Activated CD4-positive, CD25-positive, alpha-beta regulatory T cell treated with anti-CD3 and anti-CD28 coated beads, Interleukin-2, amount 50 U/mL, for 72 hours (primary cell): Measurements from ENCODE around the gene FRAS1.
"Not testable (repeated sequence)": the region's sequence is repeated elsewhere in the genome, so short reads cannot be mapped to it uniquely, and the experiment has no call there.

Experiments
- DNase-seq: peaks from one replicate; pipeline ENCODE4 v3.0.0; 2021

The FRAS1 gene

DNA sequence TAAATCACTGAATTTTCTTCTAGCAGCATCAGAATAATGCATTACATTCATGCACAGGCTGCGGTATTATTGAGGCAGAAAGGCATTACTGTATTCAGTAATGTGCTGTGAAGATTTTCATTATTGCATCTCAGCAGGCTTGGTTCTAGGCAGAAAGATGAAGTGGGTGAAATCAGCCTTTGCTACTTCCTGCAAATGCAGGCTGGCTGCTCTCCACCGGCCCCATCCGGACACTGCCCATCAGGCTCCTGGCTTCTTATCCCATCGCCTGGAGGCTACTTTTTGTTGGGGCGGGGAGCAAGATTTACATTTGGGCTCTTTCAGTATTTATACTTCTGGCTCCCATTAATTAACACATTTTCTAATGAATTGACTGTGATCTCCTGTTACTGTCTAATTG lies 117.8 kb downstream of the FRAS1 start:
- DNase-seq, result no peak

DNA sequence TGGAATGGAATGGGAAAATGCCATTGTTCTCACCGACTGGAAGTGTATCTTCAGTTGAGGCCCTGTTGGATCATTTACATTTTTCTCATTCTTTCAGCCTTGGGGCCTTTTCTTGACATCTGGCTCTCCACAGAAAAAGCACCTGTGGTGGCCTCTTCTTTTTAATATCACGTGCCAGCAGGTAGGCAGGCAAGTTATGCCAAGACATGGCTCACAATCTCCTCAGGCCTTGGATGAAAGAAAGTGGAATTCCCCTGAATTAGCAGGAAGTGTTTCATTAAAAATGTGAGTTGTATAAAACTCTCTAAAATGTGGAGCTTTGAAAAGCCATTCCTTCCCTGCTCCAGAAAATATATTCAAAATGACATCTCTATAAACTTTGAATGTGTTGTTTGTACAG lies 122.1 kb downstream of the FRAS1 start:
- no peak for DNase-seq

DNA sequence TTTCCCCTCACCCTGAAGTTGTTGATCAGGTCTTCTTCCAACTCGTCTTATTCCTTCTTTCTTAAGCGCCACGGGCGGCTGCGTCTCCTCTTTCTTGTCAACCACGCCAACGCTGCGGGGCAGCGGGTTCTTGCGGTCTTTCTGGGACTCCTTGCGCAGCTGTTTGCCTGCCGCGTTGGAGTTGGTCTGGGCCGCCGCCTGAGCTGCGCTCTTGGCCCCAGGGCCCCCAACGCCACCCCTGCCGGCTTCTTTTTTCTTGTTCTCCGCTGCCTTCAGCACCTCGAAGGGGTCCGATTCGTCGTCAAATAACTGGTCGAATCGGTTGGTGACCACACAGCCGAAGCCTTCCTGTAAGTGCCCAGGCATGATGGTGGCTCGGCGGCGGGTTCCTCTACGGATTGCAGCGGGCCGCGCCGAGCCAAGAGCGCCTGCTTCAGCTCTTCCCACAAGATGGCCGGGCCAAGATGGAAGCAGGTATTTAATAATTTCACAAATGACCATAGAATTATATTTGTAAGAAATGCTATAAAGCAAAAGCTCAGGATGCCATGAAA lies 124.6 kb downstream of the FRAS1 start:
- not testable (repeated sequence) for DNase-seq

DNA sequence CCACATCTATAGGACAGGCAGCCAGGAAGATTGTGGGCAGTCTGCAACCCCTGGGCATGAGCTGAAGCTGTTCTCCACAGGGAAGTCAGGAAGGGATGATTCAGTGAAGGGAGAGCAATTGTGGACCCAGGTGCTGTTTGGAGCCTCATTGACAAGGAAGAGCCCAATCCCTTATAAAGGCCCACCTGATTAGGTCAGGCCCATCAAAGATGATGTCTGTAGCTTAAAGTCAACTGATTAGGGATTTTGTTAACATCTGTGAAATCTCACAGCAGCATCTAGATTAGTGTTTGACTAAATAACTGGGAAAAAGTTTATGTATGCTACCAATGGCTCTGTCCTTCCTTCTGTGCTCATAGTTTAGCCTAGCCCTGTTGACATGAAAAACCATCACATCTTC lies 127.5 kb downstream of the FRAS1 start:
- no peak for DNase-seq

DNA sequence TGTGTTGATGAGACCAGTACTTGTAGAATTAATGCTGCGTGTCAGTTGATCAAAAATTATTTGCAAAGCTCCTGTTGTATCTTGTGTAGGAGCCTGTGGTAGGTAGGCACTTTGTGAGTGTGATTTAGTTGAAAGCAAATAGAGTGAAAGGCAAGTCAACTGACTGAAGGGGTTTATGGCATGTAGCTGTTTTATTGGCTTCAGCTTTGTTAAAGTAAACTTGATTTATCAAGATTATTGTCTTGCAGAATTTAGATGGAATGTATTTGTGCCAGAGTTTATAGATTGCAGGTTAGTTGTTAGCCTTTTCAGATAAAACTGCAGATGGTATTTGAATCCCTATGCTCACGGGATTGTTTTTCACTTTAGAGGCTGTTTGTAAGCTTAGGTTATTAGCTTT lies 128.0 kb downstream of the FRAS1 start:
- DNase-seq, result no peak

DNA sequence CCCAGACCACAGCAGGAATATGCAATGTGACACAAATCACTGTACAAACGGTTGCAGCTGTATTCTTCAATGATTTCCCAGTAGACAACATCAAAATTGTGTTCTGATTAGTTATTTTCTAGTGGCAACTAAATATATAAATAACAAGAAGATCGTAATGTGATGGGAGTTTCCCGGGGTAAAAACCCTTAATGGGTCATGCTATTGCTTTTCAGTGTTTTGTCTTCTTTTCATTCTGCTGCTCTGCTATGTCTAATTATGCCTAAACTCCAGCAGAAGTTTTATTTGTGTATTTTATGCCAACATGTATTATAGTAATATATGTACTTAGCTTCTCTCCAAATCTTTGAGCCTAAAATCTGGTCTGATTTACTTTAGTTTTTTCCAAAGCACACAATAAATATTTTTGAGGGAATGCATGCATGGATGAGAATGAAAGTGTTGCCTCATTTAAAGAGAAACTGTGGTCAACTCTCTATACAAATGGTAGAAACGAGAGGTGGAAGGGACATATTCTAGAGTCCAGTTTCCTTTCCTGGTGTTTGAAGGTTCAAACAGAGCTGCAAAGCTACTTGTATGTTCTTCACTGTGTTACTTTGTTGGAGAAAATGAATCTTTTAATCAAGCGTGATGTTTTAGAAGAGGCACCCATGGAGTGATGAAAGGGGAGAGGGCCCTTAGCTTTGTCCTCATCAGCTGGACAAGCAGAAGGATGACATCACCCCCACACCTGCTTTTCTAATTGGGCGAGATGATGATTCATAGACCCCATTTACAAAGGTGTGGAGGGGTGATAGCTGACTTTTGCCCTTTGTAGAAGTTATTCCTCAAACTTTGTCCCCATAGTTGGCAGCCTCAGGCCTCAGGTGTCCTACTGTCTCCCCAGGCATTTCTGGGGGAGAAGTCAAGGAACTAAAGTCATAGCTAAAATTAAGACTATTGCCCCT lies 129.7 kb downstream of the FRAS1 start:
- DNase-seq, result no peak

DNA sequence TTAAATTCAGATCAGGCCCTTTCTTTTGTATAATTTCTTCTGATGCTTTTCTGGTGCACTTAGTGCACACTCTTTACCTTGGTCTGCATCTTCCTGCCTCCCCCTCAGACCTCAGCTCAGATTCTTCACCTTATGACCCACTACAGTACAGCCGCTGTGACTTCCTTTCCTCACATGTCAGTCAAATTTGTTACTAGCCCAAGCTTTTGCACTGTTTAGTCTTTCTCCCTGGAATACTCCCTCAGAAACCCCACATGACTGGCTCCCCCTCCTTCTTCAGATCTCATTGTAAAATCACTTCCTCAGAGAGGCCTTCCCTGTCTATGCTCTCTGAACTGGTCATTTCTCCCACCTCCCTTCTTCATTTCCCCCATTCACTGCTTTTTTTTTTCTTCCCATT lies 132.9 kb downstream of the FRAS1 start:
- no peak for DNase-seq

DNA sequence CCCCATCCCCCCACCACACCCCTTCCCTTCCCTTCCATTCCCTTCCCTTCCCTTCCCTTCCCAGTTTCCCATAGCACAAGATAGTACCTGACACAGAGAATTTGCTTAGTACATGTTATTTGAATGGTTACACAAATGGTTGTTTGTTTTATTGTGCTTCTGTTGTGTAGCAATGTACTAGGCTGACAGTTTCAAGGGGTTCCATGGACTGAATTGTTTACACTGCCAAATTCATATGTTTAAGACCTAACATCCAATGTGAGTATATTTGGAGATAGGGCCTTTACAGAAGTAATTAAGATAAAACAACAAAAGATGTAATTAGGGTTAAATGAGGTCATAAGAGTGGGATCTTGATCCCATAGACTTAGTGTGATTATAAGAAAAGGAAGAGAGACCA lies 133.5 kb downstream of the FRAS1 start:
- no peak for DNase-seq

DNA sequence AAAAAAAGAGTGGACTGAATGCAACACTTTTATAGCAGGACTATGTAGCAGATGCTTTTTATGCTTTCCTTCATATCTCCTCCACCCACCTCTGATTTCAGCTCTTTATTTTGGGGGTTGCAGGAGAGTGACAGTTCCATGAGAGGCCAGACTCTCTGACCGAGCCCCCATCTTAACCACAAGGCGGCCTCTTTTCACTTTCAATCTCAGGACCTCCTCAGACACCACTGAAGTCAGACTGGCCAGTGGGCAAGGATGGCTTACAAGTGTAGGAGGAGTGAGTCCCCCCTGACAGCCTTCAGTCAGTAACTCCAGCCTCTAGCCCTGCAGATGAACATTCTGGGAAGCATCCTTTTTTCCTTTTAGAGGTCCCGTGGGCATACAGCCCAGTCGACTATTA lies 140.8 kb downstream of the FRAS1 start:
- no peak for DNase-seq

DNA sequence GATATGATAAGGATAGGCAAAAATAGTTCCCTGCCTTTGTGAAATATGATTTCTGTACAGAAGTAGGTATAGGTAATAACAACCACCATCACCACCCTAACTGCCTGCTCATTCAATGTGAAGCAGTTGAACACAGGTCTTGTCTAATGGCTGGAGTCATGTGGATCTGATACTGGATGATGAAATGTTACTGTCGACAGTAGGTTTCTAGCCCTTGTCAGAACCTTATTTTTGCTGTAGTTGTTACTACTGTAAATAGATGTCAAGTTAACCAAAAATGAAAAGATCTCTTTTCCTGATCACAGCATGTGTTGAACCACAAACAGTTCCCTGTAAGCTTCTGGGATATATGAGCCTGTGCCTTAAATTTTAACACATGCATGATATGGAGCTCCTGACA lies 142.9 kb downstream of the FRAS1 start:
- DNase-seq, result no peak

DNA sequence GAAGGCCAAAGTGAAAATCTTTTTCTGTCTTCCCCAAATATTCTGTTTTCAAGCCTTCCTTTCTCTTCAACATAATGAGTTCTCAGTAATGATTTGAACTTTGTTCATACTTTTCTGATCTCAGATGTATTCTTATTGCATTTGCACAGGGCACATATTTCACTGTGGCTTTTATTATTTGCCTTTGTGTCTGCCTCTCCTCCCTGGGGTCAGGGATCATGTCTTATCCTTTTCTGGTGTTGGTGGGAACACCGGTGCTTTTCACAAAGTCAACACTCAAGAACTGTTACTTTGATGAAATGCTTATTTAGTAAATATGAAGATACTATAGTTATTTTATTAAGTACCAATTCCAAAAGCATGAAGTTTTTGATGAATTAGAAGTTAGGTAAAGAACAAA lies 143.8 kb downstream of the FRAS1 start:
- DNase-seq, result no peak

DNA sequence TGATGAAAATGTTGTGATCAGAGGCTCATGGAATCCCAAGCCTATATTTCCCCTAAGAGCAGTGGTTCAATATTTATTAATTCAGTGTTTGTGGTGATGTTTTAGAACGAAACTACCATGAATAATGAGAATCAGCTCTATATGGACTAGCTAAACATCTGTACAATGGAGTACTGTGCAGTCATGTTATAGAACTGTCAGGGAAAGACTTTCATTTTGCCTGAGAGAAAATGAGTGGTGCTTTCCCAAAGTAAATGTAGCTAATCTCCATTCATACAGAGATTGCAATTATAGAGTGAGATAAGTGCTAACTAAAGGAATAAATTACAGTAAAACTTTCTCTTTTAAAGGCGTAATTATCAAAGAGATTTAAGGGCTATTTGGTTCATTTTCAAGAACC lies 147.1 kb downstream of the FRAS1 start:
- DNase-seq, result no peak

DNA sequence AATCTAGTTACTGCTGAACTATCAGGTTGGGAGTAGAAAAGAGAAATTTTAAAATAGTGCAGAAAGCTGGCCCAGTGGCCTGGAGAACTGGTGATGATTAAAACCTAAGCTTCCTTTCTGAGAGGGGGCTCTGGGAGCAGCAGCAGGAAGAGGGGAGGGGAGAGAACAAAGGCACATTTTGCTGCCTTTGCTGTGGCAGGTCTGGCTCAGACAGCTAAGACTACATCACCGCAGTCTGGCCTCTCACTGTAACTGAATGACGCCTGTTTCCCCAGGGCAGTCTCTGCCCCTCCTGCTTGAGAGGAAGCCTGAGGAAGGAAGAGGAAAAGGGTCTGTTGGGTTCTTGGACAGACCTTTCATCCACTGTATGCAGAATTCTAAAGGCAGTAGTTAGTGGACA lies 148.5 kb downstream of the FRAS1 start:
- no peak for DNase-seq

DNA sequence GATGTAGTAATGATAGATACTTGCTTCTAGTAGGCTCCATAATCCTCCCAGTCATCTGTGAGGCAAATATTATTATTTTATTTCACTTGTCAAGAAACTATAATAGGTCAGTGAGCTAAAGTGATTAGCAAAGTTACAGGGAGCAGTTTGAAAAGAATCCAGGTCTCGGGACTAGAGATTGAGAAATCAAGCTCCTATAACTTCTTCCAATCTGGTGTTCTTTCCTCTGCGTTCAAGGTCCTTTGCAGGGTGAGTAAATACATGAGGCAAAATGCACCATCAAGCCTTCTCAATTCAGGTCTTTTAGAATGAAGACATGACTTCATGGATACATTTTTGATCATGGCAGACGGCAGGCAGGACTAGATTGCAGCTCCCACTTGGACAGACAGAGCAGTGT lies 150.4 kb downstream of the FRAS1 start:
- DNase-seq, result no peak

DNA sequence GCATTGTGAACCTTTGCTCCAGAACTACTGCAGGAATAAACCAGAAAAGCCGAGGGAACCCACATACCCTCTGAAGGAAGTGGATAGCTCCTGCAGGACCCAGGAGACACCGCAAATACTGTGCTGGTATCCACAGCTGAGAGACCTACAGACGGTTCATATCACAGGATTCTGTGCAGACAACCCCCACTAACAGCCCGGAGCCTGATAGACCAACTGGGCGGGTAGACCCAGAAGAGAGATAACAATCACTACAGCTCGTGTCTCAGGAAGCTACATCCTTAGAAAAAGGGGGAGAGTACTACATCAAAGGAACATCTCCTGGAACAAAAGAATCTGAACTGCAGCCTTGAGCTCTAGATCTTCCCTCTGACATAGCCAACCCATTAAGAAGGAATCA lies 150.8 kb downstream of the FRAS1 start:
- no peak for DNase-seq

DNA sequence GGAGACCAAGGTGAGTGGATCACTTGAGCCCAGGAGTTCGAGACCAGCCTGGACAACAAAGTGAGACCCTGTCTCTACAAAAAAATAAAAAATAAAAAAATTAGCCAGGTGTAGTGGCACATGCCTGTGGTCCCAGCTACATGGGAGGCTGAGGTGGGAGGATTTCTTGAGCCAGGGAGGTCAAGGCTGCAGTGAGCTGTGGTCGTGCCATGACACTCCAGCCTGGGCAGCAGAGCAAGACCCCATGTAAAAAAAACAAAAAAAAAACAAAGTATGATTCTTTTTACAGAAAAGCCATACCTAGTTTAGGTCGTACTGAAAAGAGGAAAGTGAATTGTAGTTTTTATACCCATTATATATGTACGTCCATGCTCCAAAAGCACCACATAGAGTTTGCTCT lies 151.8 kb downstream of the FRAS1 start:
- not testable (repeated sequence) for DNase-seq

DNA sequence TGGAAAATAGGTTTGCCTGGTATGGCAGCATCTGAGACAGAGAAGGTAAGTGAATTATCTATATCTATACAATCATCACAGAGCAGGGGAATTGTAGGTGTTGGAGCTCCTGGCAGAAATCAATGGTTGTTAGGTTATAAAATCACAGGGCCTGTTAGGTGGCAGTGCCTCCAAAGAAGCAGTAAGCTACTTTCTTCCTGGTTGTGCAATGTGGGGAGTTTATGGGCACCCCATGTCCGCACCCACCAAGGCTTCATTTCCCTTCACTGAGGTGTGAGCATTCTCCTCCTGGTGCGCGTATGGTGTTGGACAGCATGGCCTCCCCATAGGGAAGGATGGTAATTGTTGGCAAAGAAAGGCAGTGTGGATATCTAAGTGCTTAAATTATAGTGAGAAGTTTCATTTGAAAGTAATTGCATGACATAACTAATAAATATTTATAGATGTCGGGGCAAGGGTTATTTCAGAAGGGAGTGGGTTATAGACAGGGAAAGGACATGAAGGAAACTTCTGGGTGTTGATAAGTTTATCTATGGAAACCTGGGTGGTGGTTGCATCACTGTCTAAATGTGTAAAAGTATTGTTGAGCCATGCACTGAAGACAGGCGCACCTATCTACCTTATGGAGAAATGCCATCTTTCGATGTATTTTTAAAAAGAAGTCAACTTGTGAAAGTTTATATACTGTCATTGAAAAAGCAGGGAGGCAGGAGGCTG lies 153.7 kb downstream of the FRAS1 start:
- no peak for DNase-seq

DNA sequence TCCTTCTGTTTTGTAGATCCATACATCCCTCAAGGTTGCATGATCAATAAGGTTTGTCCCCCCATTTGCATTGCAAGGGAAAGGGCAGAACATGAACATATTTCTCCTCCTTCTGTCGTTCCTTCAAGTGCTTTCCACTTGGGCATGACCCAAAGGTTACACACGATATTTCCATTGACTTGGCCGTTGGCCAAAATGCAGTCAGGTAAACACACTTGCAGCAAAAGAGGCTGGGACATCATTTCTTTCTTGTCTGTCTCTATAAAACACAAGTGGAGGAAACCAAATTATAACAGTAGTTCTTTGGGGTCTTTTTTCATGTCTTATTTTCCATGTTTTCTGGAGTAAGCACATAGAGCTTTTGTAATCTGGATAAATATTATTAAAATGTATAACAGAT lies 156.1 kb downstream of the FRAS1 start:
- no peak for DNase-seq

DNA sequence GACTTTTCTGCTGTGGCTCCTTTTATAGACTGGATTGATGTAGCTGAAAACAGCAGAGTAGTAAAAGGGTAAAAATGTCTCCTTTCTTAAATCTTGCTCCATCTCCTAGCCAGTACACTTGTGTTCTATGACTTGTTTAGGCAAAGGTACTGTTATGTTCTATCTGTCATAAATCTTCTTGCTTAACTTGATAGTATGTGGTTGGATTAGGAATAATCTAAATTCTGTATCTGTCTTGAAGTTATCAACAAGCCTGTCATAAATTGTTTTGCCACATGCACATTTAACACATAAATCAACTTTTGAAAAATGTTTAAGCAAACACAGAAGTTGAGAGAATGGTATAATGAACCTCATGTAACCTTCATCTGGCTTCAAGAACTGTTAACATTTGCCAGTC lies 157.0 kb downstream of the FRAS1 start:
- DNase-seq, result no peak

DNA sequence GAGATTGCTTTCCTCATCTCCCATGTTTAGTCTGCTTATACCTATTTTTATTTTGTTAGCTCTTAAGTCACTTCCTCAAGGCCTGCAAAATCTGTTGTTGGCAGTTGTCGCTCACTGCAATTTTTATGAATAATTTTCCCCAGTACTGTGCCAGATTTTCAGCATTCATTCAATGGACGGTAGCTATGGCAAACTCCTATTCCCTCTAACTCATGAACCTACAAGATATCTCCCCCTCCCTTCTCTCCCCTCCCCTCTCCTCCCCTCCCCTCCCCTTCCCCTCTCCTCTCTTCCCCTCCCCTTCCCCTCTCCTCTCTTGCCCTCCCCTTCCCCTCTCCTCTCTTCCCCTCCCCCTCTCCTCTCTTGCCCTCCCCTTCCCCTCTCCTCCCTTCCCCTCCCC lies 160.4 kb downstream of the FRAS1 start:
- DNase-seq, result no peak

DNA sequence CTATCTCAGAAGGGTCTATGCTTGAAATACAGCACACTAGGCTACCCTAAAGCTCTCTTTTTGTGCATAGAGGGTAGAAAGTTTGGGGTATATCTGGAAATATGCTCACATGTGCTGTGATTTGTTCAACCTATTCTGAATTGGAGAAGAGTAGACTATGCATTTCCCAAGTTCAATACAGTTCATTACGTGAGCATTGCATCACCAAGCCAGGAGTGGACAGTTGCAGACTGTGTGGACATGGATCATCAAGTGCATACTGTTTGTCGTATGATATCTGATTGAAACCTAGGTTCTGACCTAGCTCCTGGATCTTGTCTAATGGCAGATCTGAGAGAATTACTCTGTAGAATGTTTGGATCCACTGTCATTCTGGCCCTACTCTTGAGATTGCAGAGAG lies 161.1 kb downstream of the FRAS1 start:
- no peak for DNase-seq

DNA sequence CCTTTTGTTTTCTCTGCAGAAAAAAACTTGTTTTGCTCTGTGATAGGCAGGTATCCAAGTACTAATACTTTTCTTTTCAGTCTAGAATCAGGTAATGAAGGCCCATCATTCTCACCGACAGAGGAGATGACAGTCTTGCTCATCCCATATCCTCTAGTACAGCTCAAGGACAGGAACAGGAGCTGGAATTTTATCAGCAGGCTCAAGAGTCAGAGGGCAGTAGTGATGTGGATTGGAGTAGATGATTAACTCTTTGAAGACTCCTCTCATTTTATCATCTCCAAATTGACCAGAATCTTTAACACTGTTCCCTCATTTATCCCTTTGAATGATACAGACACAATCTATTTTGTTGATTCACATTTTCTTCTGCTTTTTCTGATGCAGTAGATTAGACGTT lies 162.7 kb downstream of the FRAS1 start:
- no peak for DNase-seq

DNA sequence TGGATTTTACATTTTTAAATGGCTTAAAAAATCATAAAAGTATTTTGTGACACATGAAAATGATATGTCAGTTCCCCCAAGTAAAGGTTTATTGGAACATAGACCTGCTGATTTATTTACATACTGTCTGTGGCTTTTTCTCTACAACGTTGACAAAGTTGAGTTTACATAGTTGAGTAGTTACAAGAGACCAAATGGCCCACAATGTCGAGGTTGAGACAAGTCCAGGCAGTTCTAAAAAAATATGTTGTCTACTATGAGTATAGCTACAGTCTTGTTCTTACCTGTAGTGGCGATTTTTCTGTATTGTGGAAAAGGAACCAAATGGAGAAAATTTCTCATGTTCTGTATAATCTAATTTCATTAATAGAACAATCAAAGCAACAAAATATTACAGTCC lies 163.2 kb downstream of the FRAS1 start:
- DNase-seq, result no peak

DNA sequence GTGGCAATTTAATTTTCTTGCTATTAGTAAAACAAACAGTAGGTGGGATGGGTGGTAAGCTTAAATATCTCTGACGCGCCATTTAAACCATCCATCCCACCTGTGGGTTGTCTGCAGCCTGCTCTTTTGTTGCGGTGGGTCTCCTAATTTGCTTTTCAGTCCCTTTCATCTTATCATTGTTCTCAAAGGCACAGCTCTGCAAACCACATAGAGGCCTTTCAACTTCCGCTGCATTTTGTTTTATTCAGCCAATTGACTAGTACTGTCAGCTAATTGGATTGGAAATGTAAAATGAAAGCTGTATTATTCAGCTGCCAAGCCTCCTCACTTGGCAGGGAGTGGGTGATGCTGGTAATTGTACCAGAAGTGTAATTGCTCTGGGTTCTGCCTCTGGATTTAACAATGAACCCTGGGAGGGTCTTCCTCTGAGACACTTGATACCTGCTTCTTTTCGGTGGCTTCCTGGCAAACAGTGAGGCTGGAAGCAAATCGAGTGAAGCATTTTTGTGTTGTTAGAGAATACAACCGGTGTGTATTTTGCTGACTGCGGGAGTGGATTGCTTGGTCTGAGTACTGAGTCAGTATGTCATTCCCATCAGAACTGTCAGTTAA lies 165.6 kb downstream of the FRAS1 start:
- DNase-seq, result no peak
